COLO668 (cell line): Measurements from ENCODE around the gene R3HDML.

Experiments used
- DNase-seq: peaks from one replicate; lab custom pipeline; 2025; ENCODE audit not compliant: unreplicated experiment; lab: John Stamatoyannopoulos, UW

Gene R3HDML

DNA sequence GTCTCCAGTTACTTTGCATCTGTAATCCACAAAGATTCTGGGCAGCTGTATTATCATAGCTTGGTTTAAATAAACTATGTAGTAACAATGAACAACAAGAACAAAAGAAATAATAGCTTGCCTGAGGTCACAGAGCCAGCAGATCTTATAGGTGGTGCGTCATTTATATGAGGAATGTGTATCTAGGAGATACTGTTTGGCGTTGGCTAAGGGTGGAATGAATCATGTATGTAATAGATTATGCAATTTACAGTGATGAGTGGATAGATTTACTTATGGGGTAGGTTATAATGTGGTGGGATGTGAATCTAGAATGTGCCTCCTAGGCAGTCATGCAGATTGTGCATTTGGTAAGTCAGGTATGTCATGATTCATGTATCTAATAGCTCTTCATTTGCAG, 61.5 kb downstream of the R3HDML start:
- DNase-seq: no peak

DNA sequence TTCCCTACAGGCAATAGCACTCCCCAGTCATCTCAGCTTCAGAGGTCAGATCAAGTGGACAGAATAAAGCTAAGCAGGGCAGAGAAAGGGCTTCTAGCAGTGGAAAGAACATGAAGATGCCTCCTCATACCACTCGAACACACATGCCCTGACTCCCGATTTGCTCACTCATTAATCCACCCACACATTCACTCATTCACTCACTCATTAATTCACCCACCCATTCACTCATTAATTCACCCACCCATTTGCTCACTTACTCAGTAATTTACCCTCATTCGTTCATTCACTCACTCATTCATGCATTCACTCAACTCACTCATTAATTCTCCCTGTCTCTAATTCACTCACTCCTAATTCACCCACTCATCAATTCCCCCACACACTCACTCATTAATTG, 62.6 kb downstream of the R3HDML start:
- no peak for DNase-seq

DNA sequence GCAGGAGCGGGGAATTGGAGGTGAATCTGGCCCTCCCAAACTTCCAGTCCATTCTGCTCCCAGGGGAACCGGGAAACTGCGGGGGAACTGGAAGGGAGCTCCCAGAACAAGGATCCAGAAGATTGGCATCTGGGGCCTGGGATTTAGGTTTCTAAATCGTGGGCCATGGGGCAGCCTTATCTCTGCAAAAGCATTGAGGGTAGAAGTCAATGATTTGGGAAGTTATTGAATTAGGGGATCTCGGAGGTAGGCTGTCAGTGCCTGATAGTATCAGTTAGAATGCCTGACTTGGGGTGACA, 63.8 kb downstream of the R3HDML start:
- DNase-seq: no peak
